Measurements from ENCODE around the gene SLC38A10. TPM values are rescaled to one million over a fixed set of nuclear protein-coding genes. Genes with fewer than 3 reads are reported as not detected.

The SLC38A10 gene
- total and polyA plus RNA-seq, 10 of the 15 experiments (the other 5 are each of a cell fraction or from before 2014, with no cell fraction given): 0.52 to 67.9 (median 22.1) TPM

- TF ChIP-seq MLLT1 (IDR thresholded peaks at IDR 0.05): no peak
- TF ChIP-seq TBL1XR1 (IDR thresholded peaks at IDR 0.05; ENCODE audit: low read depth, low read length): no peak
- TF ChIP-seq MTA2 (IDR thresholded peaks at IDR 0.05; ENCODE audit: low read depth): no peak
- no peak for TF ChIP-seq RAD21 (IDR thresholded peaks at IDR 0.05; ENCODE audit: insufficient read depth, low read depth, low read length)
- TF ChIP-seq ZNF274 (IDR thresholded peaks at IDR 0.05; ENCODE audit: insufficient read depth, insufficient read length): no peak
- no peak for TF ChIP-seq SIN3A (IDR thresholded peaks at IDR 0.05; ENCODE audit: low read depth, low read length)
- no peak for TF ChIP-seq NR2C1 (IDR thresholded peaks at IDR 0.05)
- TF ChIP-seq ZNF687 (IDR thresholded peaks at IDR 0.05): no peak
Measured at GRCh38 chr17:81299846-81300585, 4.9 kb upstream of the SLC38A10 start (continued).
